Parathyroid adenoma (tissue), 2 donors: Measurements from ENCODE around the gene POLDIP3.
"Not testable (repeated sequence)": the region's sequence is repeated elsewhere in the genome, so short reads cannot be mapped to it uniquely, and the experiment has no call there.

ENCODE experiments used
- H2AFZ ChIP-seq: fragments of 300-600 bp; sonication (generic); one replicate; pipeline ENCODE4 v1.7.0; 2017; ENCODE audit warnings: antibody characterized with exemption, mild to moderate bottlenecking
- H3K27ac ChIP-seq: fragments of 300-600 bp; sonication (generic); one replicate; pipeline ENCODE4 v1.7.0; 2017
- H3K27me3 ChIP-seq: fragments of 300-600 bp; sonication (generic); one replicate; pipeline ENCODE4 v1.7.0; 2017; ENCODE audit warnings: low read length; ENCODE audit not compliant: control insufficient read depth, insufficient read depth
- H3K36me3 ChIP-seq: fragments of 300-600 bp; sonication (generic); one replicate; pipeline ENCODE4 v1.7.0; 2017; ENCODE audit warnings: low read length; ENCODE audit not compliant: control insufficient read depth, insufficient read depth
- H3K4me1 ChIP-seq: fragments of 300-600 bp; sonication (generic); one replicate; pipeline ENCODE4 v1.7.0; 2017; ENCODE audit warnings: control low read depth
- H3K4me2 ChIP-seq: fragments of 300-600 bp; sonication (generic); one replicate; pipeline ENCODE4 v1.7.0; 2017; ENCODE audit warnings: low read length
- H3K4me3 ChIP-seq: fragments of 300-600 bp; sonication (generic); one replicate; pipeline ENCODE4 v1.7.0; 2017; ENCODE audit warnings: low read depth, low read length
- H3K79me2 ChIP-seq: fragments of 300-600 bp; sonication (generic); one replicate; pipeline ENCODE4 v1.7.0; 2017; ENCODE audit warnings: control low read depth
- H3K9ac ChIP-seq: fragments of 300-600 bp; sonication (generic); one replicate; pipeline ENCODE4 v1.7.0; 2017; ENCODE audit warnings: mild to moderate bottlenecking
- H3K9me3 ChIP-seq: fragments of 300-600 bp; sonication (generic); one replicate; pipeline ENCODE4 v1.7.0; 2017; ENCODE audit warnings: low read length; ENCODE audit not compliant: control insufficient read depth
- CTCF ChIP-seq: fragments of 300-600 bp; sonication (generic); IDR thresholded peaks from one replicate; pipeline ENCODE4 v1.7.0; 2017; ENCODE audit warnings: antibody characterized with exemption, mild to moderate bottlenecking
- donor health status: primary hyperparathyroidism.

POLDIP3 gene

GRCh38 chr22:42582987-42583386 is 31.7 kb downstream of the POLDIP3 start:
- no peak for TF ChIP-seq CTCF
- Histone ChIP-seq H3K9me3 (no peaks in the 10 kb centered on the region), H3K27me3 (no peaks in the 10 kb centered on the region), H3K4me3 (no peak overlapping the region), H3K27ac (no peak overlapping the region), H3K4me1 (no peaks in the 10 kb centered on the region), H3K9ac (no peak overlapping the region), H3K79me2 (no peaks in the 10 kb centered on the region), H3K4me2 (no peak overlapping the region), H2AFZ (no peak overlapping the region), H3K36me3 (no peaks in the 10 kb centered on the region)

- Histone ChIP-seq H3K9me3 (no peaks in the 10 kb centered on the region), H3K36me3 (no peaks in the 10 kb centered on the region), H3K4me2 (peak overlapping the region; percentile 76), H3K79me2 (no peaks in the 10 kb centered on the region), H3K9ac (no peak overlapping the region), H3K4me1 (no peaks in the 10 kb centered on the region), H2AFZ (peak overlapping the region; percentile 72), H3K4me3 (peak overlapping the region; percentile 62), H3K27me3 (no peaks in the 10 kb centered on the region), H3K27ac (no peak overlapping the region)
- no peak for TF ChIP-seq CTCF
Observed at GRCh38 chr22:42581762-42582716, 32.6 kb downstream of the POLDIP3 start.

GRCh38 chr22:42581194-42581761 is 33.4 kb downstream of the POLDIP3 start:
- Histone ChIP-seq H3K4me2 (peak overlapping the region; percentile 76), H2AFZ (peak overlapping the region; percentile 72), H3K4me3 (peak overlapping the region; percentile 62)
- H3K36me3 ChIP-seq, H3K27me3 ChIP-seq, H3K9ac ChIP-seq, H3K79me2 ChIP-seq, H3K27ac ChIP-seq, H3K9me3 ChIP-seq, H3K4me1 ChIP-seq: not testable (repeated sequence)

GRCh38 chr22:42580040-42580439 is 34.6 kb downstream of the POLDIP3 start:
- H3K27ac ChIP-seq, H3K27me3 ChIP-seq, H3K36me3 ChIP-seq, H3K4me2 ChIP-seq, H3K79me2 ChIP-seq, H3K9ac ChIP-seq, H2AFZ ChIP-seq, H3K4me3 ChIP-seq, H3K9me3 ChIP-seq, H3K4me1 ChIP-seq: not testable (repeated sequence)

- TF ChIP-seq CTCF, result no peak
- Histone ChIP-seq H3K4me3 (no peak overlapping the region), H3K4me2 (no peak overlapping the region), H3K4me1 (no peaks in the 10 kb centered on the region), H2AFZ (no peak overlapping the region), H3K79me2 (no peaks in the 10 kb centered on the region), H3K27ac (no peak overlapping the region), H3K27me3 (no peaks in the 10 kb centered on the region), H3K9me3 (no peaks in the 10 kb centered on the region), H3K9ac (no peak overlapping the region), H3K36me3 (no peaks in the 10 kb centered on the region)
Observed at GRCh38 chr22:42577623-42578240, 37.0 kb downstream of the POLDIP3 start.

- not testable (repeated sequence) for H3K27ac ChIP-seq, H3K27me3 ChIP-seq, H3K4me3 ChIP-seq, H3K4me1 ChIP-seq, H3K36me3 ChIP-seq, H3K4me2 ChIP-seq, H3K79me2 ChIP-seq, H3K9ac ChIP-seq, H3K9me3 ChIP-seq, H2AFZ ChIP-seq
Observed at GRCh38 chr22:42577141-42577540, 37.5 kb downstream of the POLDIP3 start.

- not testable (repeated sequence) for H3K27ac ChIP-seq, H3K27me3 ChIP-seq, H3K36me3 ChIP-seq
Observed at GRCh38 chr22:42575996-42576574, 38.6 kb downstream of the POLDIP3 start.

GRCh38 chr22:42574468-42574867 is 40.2 kb downstream of the POLDIP3 start:
- not testable (repeated sequence) for H3K36me3 ChIP-seq, H3K4me3 ChIP-seq, H3K9ac ChIP-seq, H3K27me3 ChIP-seq, H2AFZ ChIP-seq, H3K79me2 ChIP-seq, H3K4me2 ChIP-seq, H3K27ac ChIP-seq, H3K9me3 ChIP-seq, H3K4me1 ChIP-seq

More at GRCh38 chr22:42575996-42576574, 38.6 kb downstream of the POLDIP3 start:
- not testable (repeated sequence) for H3K9me3 ChIP-seq, H3K4me2 ChIP-seq, H2AFZ ChIP-seq, H3K4me3 ChIP-seq, H3K9ac ChIP-seq, H3K4me1 ChIP-seq, H3K79me2 ChIP-seq
